H1 (cell line): ENCODE results near the gene KCNB1. TPM values are rescaled to one million over a fixed set of nuclear protein-coding genes. Genes with fewer than 3 reads are reported as not detected.

Experiments used
- CTCF ChIA-PET: fragments of 300-600 bp; sonication (Branson Sonifier 250); formaldehyde crosslinking; loops from one replicate; lab custom pipeline; 2021; ENCODE audit not compliant: partially characterized antibody; lab: Charles Lee
- POLR2A ChIA-PET: fragments of 300-600 bp; sonication (Branson Sonifier 250); formaldehyde crosslinking; loops from one replicate; lab custom pipeline; 2021; ENCODE audit warnings: inconsistent platforms; ENCODE audit not compliant: partially characterized antibody; lab: Charles Lee
- DNase-seq, 2 experiments: peaks; one replicate each; pipeline versions ENCODE4 v3.0.0 to v3.0.0-alpha.2; 2010 to 2022; ENCODE audit warnings: low spot score in 2 of 2, low read depth in 1 of 2, mixed read lengths in 1 of 2
- FAIRE-seq: peaks from 2 replicates; lab custom pipeline; 2011; peaks lifted over from hg19 to GRCh38; lab: Jason Lieb, UNC
- H2AFZ ChIP-seq: 2 replicates; pipeline ENCODE4 v1.8.1; 2012; ENCODE audit warnings: low read length, inconsistent platforms
- H2AK5ac ChIP-seq: 2 replicates; pipeline ENCODE4 v1.6.1; 2013; ENCODE audit warnings: low read depth, low read length
- H2BK120ac ChIP-seq: replicated peaks from 2 replicates; pipeline ENCODE3; 2013; ENCODE audit warnings: low read depth, low read length, inconsistent platforms
- H2BK12ac ChIP-seq: 2 replicates; pipeline ENCODE4 v1.6.1; 2013; ENCODE audit warnings: low read depth, low read length
- H2BK15ac ChIP-seq: 2 replicates; pipeline ENCODE4 v1.6.1; 2013; ENCODE audit warnings: low read length
- H2BK20ac ChIP-seq: 2 replicates; pipeline ENCODE4 v1.6.1; 2013; ENCODE audit warnings: low read length
- H2BK5ac ChIP-seq: 2 replicates; pipeline ENCODE4 v1.6.1; 2013; ENCODE audit warnings: low read depth, low read length
- H3K14ac ChIP-seq: 2 replicates; pipeline ENCODE4 v1.6.1; 2013; ENCODE audit warnings: inconsistent platforms; ENCODE audit not compliant: insufficient read length
- H3K18ac ChIP-seq: 2 replicates; pipeline ENCODE4 v1.6.1; 2013; ENCODE audit warnings: low read length; ENCODE audit errors: extremely low read depth
- H3K23ac ChIP-seq: 2 replicates; pipeline ENCODE4 v1.6.1; 2013; ENCODE audit warnings: inconsistent platforms; ENCODE audit not compliant: insufficient read length
- H3K23me2 ChIP-seq: 2 replicates; pipeline ENCODE4 v1.6.1; 2013; ENCODE audit warnings: low read depth, low read length
- H3K27ac ChIP-seq: 2 replicates; pipeline ENCODE4 v1.6.1; 2011; ENCODE audit warnings: low read depth, low read length, inconsistent platforms
- H3K27me3 ChIP-seq, 4 experiments: replicated peaks in 1 of 4; 1 replicate in 1 of 4; 2 replicates in 3 of 4; pipeline versions ENCODE4 v1.6.1 to v1.8.1; 2011 to 2013; ENCODE audit warnings: low read length in 3 of 4, mild to moderate bottlenecking in 3 of 4, inconsistent platforms in 2 of 4, mixed read lengths in 2 of 4, moderate library complexity in 1 of 4; ENCODE audit not compliant: control insufficient read depth in 3 of 4, insufficient read depth in 3 of 4; ENCODE audit errors: extremely low read depth in 1 of 4
- H3K36me3 ChIP-seq, 4 experiments: 2 replicates each; pipeline versions ENCODE4 v1.6.1 to v1.8.1; 2011 to 2013; ENCODE audit warnings: mild to moderate bottlenecking in 4 of 4, low read length in 3 of 4, moderate library complexity in 2 of 4, control low read depth in 1 of 4, inconsistent platforms in 1 of 4; ENCODE audit not compliant: insufficient read depth in 4 of 4, control insufficient read depth in 2 of 4
- H3K4ac ChIP-seq: replicated peaks from 2 replicates; pipeline ENCODE3; 2013; ENCODE audit warnings: low read length, low read depth, mixed read lengths, inconsistent platforms; ENCODE audit not compliant: insufficient read length
- H3K4me1 ChIP-seq, 4 experiments: replicated peaks in 1 of 4; 1 replicate in 1 of 4; 2 replicates in 3 of 4; pipeline versions ENCODE4 v1.6.1 to v1.8.1; 2011 to 2013; ENCODE audit warnings: low read length in 3 of 4, inconsistent platforms in 2 of 4, mixed read lengths in 1 of 4; ENCODE audit not compliant: insufficient read depth in 4 of 4, control insufficient read depth in 3 of 4
- H3K4me2 ChIP-seq, 2 experiments: 2 replicates each; pipeline versions ENCODE4 v1.6.1 to v1.8.1; 2011 to 2013; ENCODE audit warnings: low read depth in 2 of 2, low read length in 2 of 2, control low read depth in 1 of 2, inconsistent platforms in 1 of 2, mild to moderate bottlenecking in 1 of 2; ENCODE audit not compliant: insufficient read depth in 1 of 2
- H3K4me3 ChIP-seq, 4 experiments: fragments of 200-600, 300-600 bp in 1 of 4; sonication (generic), shearing (Covaris generic), sonication (Bioruptor Twin) in 1 of 4; 2 replicates each; pipeline versions ENCODE4 v1.5.1 to v1.8.1; 2011 to 2016; ENCODE audit warnings: low read length in 4 of 4, low read depth in 3 of 4, control low read depth in 2 of 4, inconsistent platforms in 2 of 4, mild to moderate bottlenecking in 2 of 4, mixed read lengths in 1 of 4, moderate library complexity in 1 of 4; ENCODE audit not compliant: insufficient read depth in 2 of 4; ENCODE audit errors: extremely low read depth in 1 of 4
- H3K56ac ChIP-seq: replicated peaks from 2 replicates; pipeline ENCODE3; 2013; ENCODE audit warnings: low read depth, mild to moderate bottlenecking, mixed read lengths, low read length, inconsistent platforms; ENCODE audit not compliant: insufficient read length
- H3K79me1 ChIP-seq: 2 replicates; pipeline ENCODE4 v1.6.1; 2013; ENCODE audit warnings: low read depth, low read length, control low read depth
- H3K79me2 ChIP-seq, 2 experiments: 2 replicates each; pipeline versions ENCODE4 v1.6.1 to v1.8.1; 2012 to 2013; ENCODE audit warnings: low read length in 2 of 2, mild to moderate bottlenecking in 2 of 2, inconsistent platforms in 1 of 2; ENCODE audit not compliant: insufficient read depth in 2 of 2, control insufficient read depth in 1 of 2
- H3K9ac ChIP-seq, 4 experiments: replicated peaks in 1 of 4; 1 replicate in 1 of 4; 2 replicates in 3 of 4; pipeline versions ENCODE4 v1.6.1 to v1.8.1; 2011 to 2013; ENCODE audit warnings: low read depth in 3 of 4, low read length in 3 of 4, control low read depth in 2 of 4, mild to moderate bottlenecking in 2 of 4, moderate library complexity in 2 of 4, inconsistent platforms in 1 of 4; ENCODE audit errors: extremely low read depth in 1 of 4
- H3K9me3 ChIP-seq, 2 experiments: 2 replicates each; pipeline versions ENCODE4 v1.6.1 to v1.8.1; 2012 to 2013; ENCODE audit warnings: mild to moderate bottlenecking in 2 of 2, moderate library complexity in 2 of 2, control low read depth in 1 of 2, inconsistent platforms in 1 of 2, low read depth in 1 of 2, low read length in 1 of 2, mixed read lengths in 1 of 2; ENCODE audit not compliant: insufficient read depth in 2 of 2
- H4K20me1 ChIP-seq, 2 experiments: replicated peaks in 1 of 2; 2 replicates each; pipeline versions ENCODE3 to v1.8.1; 2011 to 2013; ENCODE audit warnings: inconsistent platforms in 2 of 2, low read length in 2 of 2, mild to moderate bottlenecking in 1 of 2; ENCODE audit not compliant: insufficient read depth in 2 of 2, control insufficient read depth in 1 of 2
- H4K5ac ChIP-seq: 2 replicates; pipeline ENCODE4 v1.6.1; 2013; ENCODE audit warnings: low read length, low read depth, mixed read lengths, inconsistent platforms; ENCODE audit not compliant: insufficient read length
- H4K8ac ChIP-seq: 2 replicates; pipeline ENCODE4 v1.8.0; 2013; ENCODE audit warnings: mild to moderate bottlenecking, moderate library complexity, low read length, inconsistent platforms; ENCODE audit not compliant: insufficient read depth; ENCODE audit errors: extremely low read depth
- H4K91ac ChIP-seq: replicated peaks from 2 replicates; pipeline ENCODE3; 2013; ENCODE audit warnings: low read length, mixed read lengths, inconsistent platforms; ENCODE audit not compliant: insufficient read length
- ATF2 ChIP-seq: IDR thresholded peaks from 2 replicates; pipeline ENCODE4 v1.6.1; 2012; ENCODE audit warnings: low read length, inconsistent platforms
- EP300 ChIP-seq, 2 experiments: IDR thresholded peaks; 1 replicate in 1 of 2; 2 replicates in 1 of 2; pipeline ENCODE4 v1.6.1; 2011 to 2012; ENCODE audit warnings: low read depth in 2 of 2, low read length in 2 of 2, mild to moderate bottlenecking in 2 of 2, borderline replicate concordance in 1 of 2, inconsistent platforms in 1 of 2, moderate library complexity in 1 of 2
- KDM1A ChIP-seq: fragments of 200-600, 300-600 bp; sonication (generic); IDR thresholded peaks from 2 replicates; pipeline ENCODE4 v1.7.1; 2016; ENCODE audit warnings: mild to moderate bottlenecking, low read length, borderline replicate concordance
- MAX ChIP-seq: IDR thresholded peaks from 2 replicates; pipeline ENCODE4 v1.6.1; 2012; ENCODE audit warnings: inconsistent platforms
- PHF8 ChIP-seq: fragments of 200-600 bp; sonication (generic); conservative IDR thresholded peaks from 2 replicates; pipeline ENCODE4 v1.7.1; 2012; ENCODE audit warnings: low read depth, mild to moderate bottlenecking, inconsistent platforms, low read length, moderate library complexity
- POLR2AphosphoS5 ChIP-seq: IDR thresholded peaks from 2 replicates; pipeline ENCODE4 v1.6.1; 2011; ENCODE audit warnings: low read depth, low read length
- POU5F1 ChIP-seq: IDR thresholded peaks from 2 replicates; pipeline ENCODE4 v1.6.1; 2011; ENCODE audit warnings: low read depth, mild to moderate bottlenecking, low read length, moderate library complexity
- RAD21 ChIP-seq, 2 experiments: IDR thresholded peaks in 1 of 2; conservative IDR thresholded peaks in 1 of 2; 2 replicates each; pipeline ENCODE4 v1.6.1; 2011; ENCODE audit warnings: low read depth in 2 of 2, low read length in 2 of 2, improper control_type of control experiment in 1 of 2, inconsistent platforms in 1 of 2, mild to moderate bottlenecking in 1 of 2, moderate library complexity in 1 of 2
- WGBS, 2 experiments: shearing (Covaris generic) in 1 of 2; methylation state at CpG; one replicate each; pipeline versions ENCODE4 v1.1.6 to v1.1.7; 2013 to 2015; ENCODE audit warnings: low lambda C conversion rate in 2 of 2, mixed read lengths in 2 of 2, inconsistent platforms in 1 of 2, low coverage in 1 of 2, missing lambda C conversion rate in 1 of 2; ENCODE audit not compliant: insufficient replicate concordance in 2 of 2, insufficient coverage in 1 of 2, insufficient read length in 1 of 2; ENCODE audit errors: extremely low coverage in 1 of 2, missing lambda C conversion rate in 1 of 2; 5-methylcytosine and 5-hydroxymethylcytosine counted together
- polyA plus RNA-seq, 7 experiments: library from polyadenylated mRNA; depleted of rRNA in 3 of 7; stranded (reverse) in 5 of 7; unstranded in 2 of 7; fragments of >200 nt in 5 of 7; fragments of 200-250 nt in 2 of 7; gene quantifications; 1 replicate in 5 of 7; 2 replicates in 1 of 7; 4 replicates in 1 of 7; pipeline versions ENCODE4 v1.2.1 to v1.2.3, GENCODE V29; 2011 to 2013; ENCODE audit warnings: missing spikeins in 2 of 7, mixed read lengths in 2 of 7
- total RNA-seq: library from RNA; stranded (reverse); fragmentation: NEBNext Ultra II Directional; extraction: Animal tissue kit (Norgen Biotek cat#: 25700); gene quantifications from 2 replicates; pipeline ENCODE4 v1.2.1, GENCODE V29; 2021

Gene KCNB1
- total and polyA plus RNA-seq, 2 of the 8 experiments (the other 6 are each of a cell fraction or from before 2014, with no cell fraction given): 0.58 to 0.67 TPM

DNA sequence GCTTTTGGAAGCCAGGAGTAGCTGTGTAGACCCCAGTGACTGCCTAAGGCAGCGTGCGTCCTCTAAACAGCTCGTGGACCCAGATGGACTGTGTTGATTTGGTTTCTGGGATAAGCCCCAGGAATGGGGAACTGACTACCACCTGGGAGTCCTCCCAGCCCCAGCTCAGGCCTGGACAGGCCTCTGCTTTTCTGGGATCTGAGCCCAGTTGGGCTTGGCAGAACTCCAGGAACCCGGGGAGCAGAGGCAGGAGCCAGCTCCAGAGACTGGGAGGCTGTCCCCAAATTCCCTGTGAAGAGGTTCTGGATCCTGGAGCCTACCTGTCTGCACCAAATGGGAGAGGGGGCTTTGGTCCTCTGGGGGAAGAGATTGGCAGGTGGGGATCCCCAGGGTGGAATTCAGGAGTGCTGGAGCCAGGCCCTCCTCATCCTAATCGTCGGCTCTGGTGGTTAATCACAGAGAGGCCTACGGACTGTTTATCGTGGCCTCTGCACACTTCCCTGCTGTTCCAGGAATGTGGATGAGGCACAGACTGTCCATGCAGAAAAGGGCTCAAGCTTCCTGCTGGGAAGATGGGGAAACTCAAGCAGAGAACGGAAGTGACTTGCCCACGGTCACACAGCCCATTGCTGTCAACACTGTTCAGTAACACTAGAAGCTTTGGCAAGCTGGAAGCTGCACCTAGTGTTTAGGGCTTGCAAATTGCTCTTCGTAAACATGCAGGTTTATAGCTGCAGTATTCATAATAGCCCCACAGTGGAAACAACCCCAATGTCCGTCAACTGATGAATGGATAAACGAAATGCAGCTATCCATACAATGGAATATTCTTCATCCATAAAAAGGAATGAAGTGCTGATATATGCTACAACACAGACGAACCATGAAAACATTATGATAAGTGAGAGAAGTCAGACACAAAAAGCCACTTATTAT, 100.6 kb downstream of the KCNB1 start:
- H2BK15ac ChIP-seq: peak overlapping the region; percentile 61; the same call in 1 of the 2 replicates
- H2BK5ac ChIP-seq: no peak overlapping the region
- no peaks in the 10 kb centered on the region for H3K79me2 ChIP-seq
- H3K4ac ChIP-seq: no peak overlapping the region
- DNase-seq (no peak), FAIRE-seq (no peak)
- H3K14ac ChIP-seq: no peak overlapping the region
- no peaks in the 10 kb centered on the region for H4K20me1 ChIP-seq
- WGBS, 2 experiments: 93% methylated on average over 14 of the region's 14 CpGs; no CpG with 5 or more reads in 1 of the 2 experiments
- no peak overlapping the region for H2BK120ac ChIP-seq
- 0 out of 2 replicates have a peak overlapping the region, but pooled peaks have one; percentile 60 for H2BK12ac ChIP-seq
- peaks cover 2 to 8% (median 4%) of the 10 kb centered on the region in 4 experiments; a peak in 4 of 7 replicates for H3K4me1 ChIP-seq
- CTCF ChIA-PET: interaction anchor here (0.7 to 7.2 kb wide), 10 partner anchors 9 to 127 kb away, joined by 3 to 70 read pairs (median 4); partner anchors contain the start of gene KCNB1
- H3K79me1 ChIP-seq: no peaks in the 10 kb centered on the region
- no peak overlapping the region for H3K4me2 ChIP-seq
- H4K8ac ChIP-seq: no peak overlapping the region; the same call in 1 of the 2 replicates
- no peak overlapping the region for H3K27ac ChIP-seq
- no peak overlapping the region for H3K4me3 ChIP-seq
- no peaks in the 10 kb centered on the region for H3K36me3 ChIP-seq
- H3K18ac ChIP-seq: no peak overlapping the region
- H2AFZ ChIP-seq: no peak overlapping the region
- H3K9me3 ChIP-seq: no peaks in the 10 kb centered on the region
- H4K5ac ChIP-seq: no peak overlapping the region
- TF ChIP-seq MAX (no peak), POU5F1 (no peak), PHF8 (no peak), POLR2AphosphoS5 (no peak), RAD21 (IDR thresholded peaks at IDR 0.05 in 1 of 2, conservative IDR thresholded peaks at IDR 0.05 in 1 of 2; ENCODE audit: low read depth in 2 of 2, low read length in 2 of 2) (no peak), ATF2 (no peak), EP300 (IDR thresholded peaks at IDR 0.05; ENCODE audit: borderline replicate concordance in 1 of 2, low read depth in 2 of 2, low read length in 2 of 2) (no peak), KDM1A (no peak)
- H3K56ac ChIP-seq: no peak overlapping the region
- no peak overlapping the region for H4K91ac ChIP-seq
- H3K23me2 ChIP-seq: no peaks in the 10 kb centered on the region
- H3K9ac ChIP-seq: no peak overlapping the region
- POLR2A ChIA-PET: interaction anchor here (0.9 to 1.3 kb wide), 4 partner anchors 14 to 188 kb away, joined by 3 to 4 read pairs (median 3); no protein-coding TSS in a partner anchor
- no peak overlapping the region for H2BK20ac ChIP-seq
- no peaks in the 10 kb centered on the region for H3K27me3 ChIP-seq
- H2AK5ac ChIP-seq: no peak overlapping the region
- H3K23ac ChIP-seq: no peak overlapping the region
